ENCODE results near the gene ARSJ. TPM values are rescaled to one million over a fixed set of nuclear protein-coding genes. Genes with fewer than 3 reads are reported as not detected.

Gene ARSJ
- total and polyA plus RNA-seq, 8 donors = 0.80 to 5.7 (median 2.3) TPM

- H3K36me3 ChIP-seq = no peaks in the 10 kb centered on the region
- intact Hi-C loops (cut with DNase I) = no loop called here
- no peaks in the 10 kb centered on the region for H3K27me3 ChIP-seq
- DNase-seq (no peak), FAIRE-seq (no peak), ATAC-seq (no peak)
- H3K27ac ChIP-seq = no peak overlapping the region
- H3K4me3 ChIP-seq = no peak overlapping the region
- no peak for TF ChIP-seq CTCF (IDR thresholded peaks at IDR 0.05)
- H3K4me1 ChIP-seq = peaks cover 0 to 5% (median 0%) of the 10 kb centered on the region in 3 donors
- H3K9me3 ChIP-seq = no peaks in the 10 kb centered on the region
Observed at GRCh38 chr4:113974467-113974866, 5.0 kb downstream of the ARSJ start.

- 82% methylated on average over 3 of the region's 3 CpGs for WGBS, 2 donors
- ATAC-seq = no peak
Observed at GRCh38 chr4:113973345-113973744, 6.1 kb downstream of the ARSJ start.

DNA sequence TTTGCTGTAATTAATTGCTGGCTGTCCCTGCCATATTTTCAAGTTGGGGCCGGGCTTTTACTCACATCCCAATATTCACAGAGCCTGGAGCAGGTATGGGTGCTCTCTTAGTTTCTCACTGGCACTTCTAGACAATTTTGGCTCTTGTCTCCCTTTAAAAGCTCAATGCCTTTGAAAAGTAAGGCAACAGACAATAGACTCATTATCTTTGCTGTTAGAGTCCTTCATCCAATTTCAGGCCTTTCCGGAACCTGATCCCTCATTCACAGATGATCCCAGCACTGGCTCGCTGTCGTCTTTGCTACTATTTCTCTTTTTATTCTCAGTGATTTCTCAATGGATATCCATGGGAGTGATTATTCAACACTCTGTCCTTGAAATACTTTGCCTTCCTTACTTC, 6.7 kb downstream of the ARSJ start:
- peaks cover 0 to 5% (median 0%) of the 10 kb centered on the region in 3 donors for H3K4me1 ChIP-seq
- H3K4me3 ChIP-seq = no peak overlapping the region
- H3K9me3 ChIP-seq = no peaks in the 10 kb centered on the region
- TF ChIP-seq CTCF (IDR thresholded peaks at IDR 0.05) = no peak
- intact Hi-C loops (cut with DNase I) = no loop called here
- H3K27ac ChIP-seq = no peak overlapping the region
- ATAC-seq = no peak
- no peak for FAIRE-seq
- H3K36me3 ChIP-seq = no peaks in the 10 kb centered on the region
- H3K27me3 ChIP-seq = no peaks in the 10 kb centered on the region
- no peak for DNase-seq
- 85 to 90% methylated on average over 4 of the region's 4 CpGs for WGBS, 2 donors

More at GRCh38 chr4:113973345-113973744, 6.1 kb downstream of the ARSJ start:
- Histone ChIP-seq H3K27me3 (no peaks in the 10 kb centered on the region), H3K36me3 (no peaks in the 10 kb centered on the region), H3K4me3 (no peak overlapping the region), H3K9me3 (no peaks in the 10 kb centered on the region), H3K27ac (no peak overlapping the region), H3K4me1 (peaks cover 0 to 5% (median 0%) of the 10 kb centered on the region in 3 donors)
- no peak for TF ChIP-seq CTCF (IDR thresholded peaks at IDR 0.05)
- intact Hi-C loops (cut with DNase I) = no loop called here
- no peak for FAIRE-seq
- no peak for DNase-seq

GRCh38 chr4:113971706-113972360, 7.6 kb downstream of the ARSJ start:
- Histone ChIP-seq H3K27me3 (no peaks in the 10 kb centered on the region), H3K4me1 (peaks cover 0 to 5% (median 0%) of the 10 kb centered on the region in 3 donors), H3K27ac (no peak overlapping the region), H3K36me3 (no peaks in the 10 kb centered on the region), H3K9me3 (no peaks in the 10 kb centered on the region), H3K4me3 (no peak overlapping the region)
- intact Hi-C loops (cut with DNase I) = no loop called here
- WGBS, 2 donors = 70 to 83% methylated on average over 2 of the region's 2 CpGs
- ATAC-seq (peak in 2 of 4 donors; percentile 51 to 78), DNase-seq (no peak), FAIRE-seq (no peak)
- TF ChIP-seq CTCF (IDR thresholded peaks at IDR 0.05) = no peak

DNA sequence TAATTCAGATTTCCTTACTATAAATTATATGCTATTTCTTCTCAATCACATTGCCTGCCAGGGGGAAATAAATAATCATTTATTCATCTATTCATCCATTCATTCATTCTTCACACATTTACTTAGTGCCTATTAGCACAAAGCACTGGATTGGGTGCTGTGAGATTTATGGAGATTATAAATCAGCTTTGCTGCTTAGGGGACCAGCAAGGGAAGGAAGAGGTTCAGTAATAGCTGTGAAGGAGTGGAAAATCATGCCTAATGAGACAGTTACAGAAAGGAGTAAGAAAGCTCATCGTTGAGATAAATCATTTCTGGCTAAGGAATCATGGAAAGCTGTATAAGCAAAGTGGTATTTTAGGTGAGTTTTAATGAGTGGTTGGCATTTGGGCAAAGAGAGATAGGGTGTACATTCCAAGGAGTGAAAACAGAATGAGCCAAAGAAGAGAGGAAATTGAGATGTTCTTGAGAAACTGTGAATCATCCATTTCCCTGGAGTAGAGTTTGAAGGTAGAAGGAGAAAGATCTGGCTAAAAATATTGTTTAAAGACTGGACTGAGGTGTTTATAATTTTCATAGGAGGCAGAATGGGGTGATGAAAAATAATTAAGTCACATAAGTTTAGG, 9.6 kb downstream of the ARSJ start:
- Histone ChIP-seq H3K4me3 (no peak overlapping the region), H3K36me3 (no peaks in the 10 kb centered on the region), H3K27ac (no peak overlapping the region), H3K4me1 (peaks cover 0 to 5% (median 0%) of the 10 kb centered on the region in 3 donors), H3K9me3 (no peaks in the 10 kb centered on the region), H3K27me3 (no peaks in the 10 kb centered on the region)
- ATAC-seq (no peak), DNase-seq (no peak), FAIRE-seq (no peak)
- no peak for TF ChIP-seq CTCF (IDR thresholded peaks at IDR 0.05)
- 61 to 69% methylated on average over 1 of the region's 1 CpG for WGBS, 2 donors
- intact Hi-C loops (cut with DNase I) = no loop called here
